SU-DHL-6 (cell line): Measurements from ENCODE around the gene ZNF575.

Source experiments
- H2AFZ ChIP-seq: fragments of 200-600 bp; sonication (generic); 2 replicates; pipeline ENCODE4 v1.6.1; 2014; ENCODE audit warnings: low read depth, mild to moderate bottlenecking, moderate library complexity, mixed read lengths, antibody characterized with exemption, low read length; ENCODE audit not compliant: severe bottlenecking
- H3F3A ChIP-seq: fragments of 200-600 bp; shearing (Covaris generic); 2 replicates; pipeline ENCODE4 v1.6.0; 2016; ENCODE audit warnings: antibody characterized with exemption, mild to moderate bottlenecking; ENCODE audit not compliant: insufficient read depth
- H3K27ac ChIP-seq: fragments of 200-600 bp; sonication (generic); 2 replicates; pipeline ENCODE4 v1.5.1; 2016; ENCODE audit warnings: low read depth, mild to moderate bottlenecking, low read length, moderate library complexity, mixed read lengths
- H3K27me3 ChIP-seq: fragments of 200-600 bp; sonication (generic), shearing (Covaris generic); 2 replicates; pipeline ENCODE4 v1.6.0; 2014; ENCODE audit warnings: mild to moderate bottlenecking, low read length
- H3K36me3 ChIP-seq: fragments of 200-600 bp; sonication (generic); 2 replicates; pipeline ENCODE4 v1.6.1; 2014; ENCODE audit warnings: mild to moderate bottlenecking, low read length, mixed read lengths
- H3K4me2 ChIP-seq: fragments of 300-600, 200-600 bp; shearing (Covaris generic), sonication (generic); 2 replicates; pipeline ENCODE4 v1.6.0; 2014; ENCODE audit warnings: low read length, low read depth, mild to moderate bottlenecking; ENCODE audit not compliant: poor library complexity, severe bottlenecking
- H3K4me3 ChIP-seq: fragments of 200-600 bp; sonication (generic); 2 replicates; pipeline ENCODE4 v1.5.1; 2014; ENCODE audit warnings: antibody characterized with exemption, low read length, mild to moderate bottlenecking, mixed read lengths; ENCODE audit not compliant: insufficient read depth, poor library complexity, severe bottlenecking
- H3K79me2 ChIP-seq: fragments of 200-600 bp; sonication (generic); 2 replicates; pipeline ENCODE4 v1.6.1; 2014; ENCODE audit warnings: mild to moderate bottlenecking, low read length, moderate library complexity; ENCODE audit not compliant: insufficient read depth
- H3K9ac ChIP-seq: fragments of 200-600 bp; sonication (generic); 2 replicates; pipeline ENCODE4 v1.7.0; 2014; ENCODE audit warnings: mild to moderate bottlenecking, low read length
- H3K9me2 ChIP-seq: fragments of 200-600 bp; sonication (generic); replicated peaks from 2 replicates; pipeline ENCODE4 v1.6.1; 2014; ENCODE audit warnings: low read length; ENCODE audit not compliant: insufficient read depth
- H3K9me3 ChIP-seq: fragments of 200-600 bp; sonication (generic); 2 replicates; pipeline ENCODE4 v1.6.1; 2014; ENCODE audit warnings: low read length, mixed read lengths; ENCODE audit not compliant: insufficient read depth
- H4K20me1 ChIP-seq: fragments of 200-600 bp; sonication (generic); 2 replicates; pipeline ENCODE4 v1.6.1; 2014; ENCODE audit warnings: low read depth, mild to moderate bottlenecking, antibody characterized with exemption, low read length, moderate library complexity, mixed read lengths
- CTCF ChIP-seq: fragments of 200-600 bp; sonication (generic); IDR thresholded peaks from one replicate; pipeline ENCODE4 v1.5.1; 2017; ENCODE audit warnings: antibody characterized with exemption, mild to moderate bottlenecking, low read length, moderate library complexity; ENCODE audit not compliant: insufficient read depth, poor library complexity, severe bottlenecking
- EZH2phosphoT487 ChIP-seq: fragments of 200-600 bp; sonication (generic), shearing (Covaris generic); conservative IDR thresholded peaks from 2 replicates; pipeline ENCODE4 v1.6.1; 2018; ENCODE audit warnings: mild to moderate bottlenecking, antibody characterized with exemption, low read length, moderate library complexity, mixed read lengths

Gene ZNF575

GRCh38 chr19:43564800-43565199 is 31.8 kb downstream of the ZNF575 start:
- Histone ChIP-seq H3K9me2 (no peaks in the 10 kb centered on the region), H3K79me2 (peaks cover 9% of the 10 kb centered on the region; the same call in 1 of the 2 replicates), H3K9me3 (no peaks in the 10 kb centered on the region), H2AFZ (no peak overlapping the region), H3K36me3 (no peaks in the 10 kb centered on the region), H4K20me1 (no peaks in the 10 kb centered on the region), H3K27me3 (no peaks in the 10 kb centered on the region), H3K4me2 (no peak overlapping the region), H3K9ac (no peak overlapping the region), H3K27ac (no peak overlapping the region), H3K4me3 (no peak overlapping the region), H3F3A (peaks cover 9% of the 10 kb centered on the region; the same call in 1 of the 2 replicates)
- TF ChIP-seq CTCF (no peak), EZH2phosphoT487 (no peak)

- Histone ChIP-seq H3K79me2 (peaks cover 13% of the 10 kb centered on the region; the same call in 1 of the 2 replicates), H3F3A (no peaks in the 10 kb centered on the region), H2AFZ (no peak overlapping the region), H3K9me3 (no peaks in the 10 kb centered on the region), H4K20me1 (no peaks in the 10 kb centered on the region), H3K4me3 (no peak overlapping the region), H3K27me3 (no peaks in the 10 kb centered on the region), H3K36me3 (no peaks in the 10 kb centered on the region), H3K9ac (no peak overlapping the region), H3K9me2 (no peaks in the 10 kb centered on the region), H3K27ac (no peak overlapping the region), H3K4me2 (no peak overlapping the region)
- TF ChIP-seq EZH2phosphoT487 (no peak), CTCF (no peak)
Observed at GRCh38 chr19:43569657-43570056, 36.7 kb downstream of the ZNF575 start.

- no peak overlapping the region for H2AFZ ChIP-seq
- no peak overlapping the region for H3K27ac ChIP-seq
- no peaks in the 10 kb centered on the region for H3K9me2 ChIP-seq
- H3F3A ChIP-seq: no peaks in the 10 kb centered on the region
- TF ChIP-seq CTCF (no peak), EZH2phosphoT487 (no peak)
- H3K9ac ChIP-seq: no peak overlapping the region
- no peak overlapping the region for H3K4me3 ChIP-seq
- peaks cover 14% of the 10 kb centered on the region; the same call in 1 of the 2 replicates for H3K79me2 ChIP-seq
- no peaks in the 10 kb centered on the region for H4K20me1 ChIP-seq
- no peak overlapping the region for H3K4me2 ChIP-seq
- no peaks in the 10 kb centered on the region for H3K27me3 ChIP-seq
- no peaks in the 10 kb centered on the region for H3K36me3 ChIP-seq
- H3K9me3 ChIP-seq: no peaks in the 10 kb centered on the region
Observed at GRCh38 chr19:43570174-43570791, 37.3 kb downstream of the ZNF575 start.
